HepG2 (cell line): ENCODE measurements around the gene ANO4. TPM values are rescaled to one million over a fixed set of nuclear protein-coding genes. Genes with fewer than 3 reads are reported as not detected.

ENCODE experiments used
- ATAC-seq: fragments of 200-7000 bp; cut with Tn5 transposase; 3 replicates; pipeline ENCODE4 v1.9.1; 2020; ENCODE audit warnings: mild to moderate bottlenecking, moderate library complexity
- BruUV-seq: library from RNA; stranded (reverse); fragments of 400-500 nt; replicated peaks from 2 replicates; lab custom pipeline; 2021; lab: Mats Ljungman, UMichigan
- CTCF ChIA-PET: fragments of 300-600 bp; formaldehyde crosslinking; extraction: SDS; loops from one replicate; lab custom pipeline; 2021; ENCODE audit warnings: low total read pairs, inconsistent platforms, low intra/inter-chr PET ratio; lab: Yijun Ruan, JAX
- POLR2A ChIA-PET: fragments of 350-600 bp; sonication (Branson Sonifier 250); formaldehyde crosslinking; loops from one replicate; lab custom pipeline; 2020; ENCODE audit warnings: antibody characterized with exemption, inconsistent platforms; lab: Yijun Ruan, JAX
- DNase-seq: peaks from one replicate; pipeline ENCODE4 v3.0.0-alpha.2; 2015; ENCODE audit warnings: low spot score
- FAIRE-seq: peaks from 3 replicates; lab custom pipeline; 2011; peaks lifted over from hg19 to GRCh38; lab: Jason Lieb, UNC
- H2AFZ ChIP-seq: one replicate; pipeline ENCODE4 v1.6.1; 2011; ENCODE audit warnings: low read length, inconsistent platforms
- H3K27ac ChIP-seq: fragments of 300-600 bp; 3 replicates; pipeline ENCODE4 v1.8.0; 2011; ENCODE audit warnings: mixed run types, mild to moderate bottlenecking, mixed read lengths, low read length, inconsistent platforms; ENCODE audit not compliant: insufficient read depth; ENCODE audit errors: extremely low read length
- H3K27me3 ChIP-seq, 2 experiments: fragments of 200-600 bp in 1 of 2; 2 replicates in 1 of 2; 3 replicates in 1 of 2; pipeline versions ENCODE4 v1.6.0 to v1.8.0; 2011; ENCODE audit warnings: low read length in 2 of 2, mild to moderate bottlenecking in 2 of 2, moderate library complexity in 2 of 2, inconsistent platforms in 1 of 2; ENCODE audit not compliant: insufficient read depth in 2 of 2, control insufficient read depth in 1 of 2
- H3K36me3 ChIP-seq, 2 experiments: fragments of 200-600 bp in 1 of 2; replicated peaks in 1 of 2; 2 replicates in 1 of 2; 3 replicates in 1 of 2; pipeline versions ENCODE4 v1.5.1 to v1.8.0; 2011; ENCODE audit warnings: low read length in 2 of 2, inconsistent platforms in 1 of 2; ENCODE audit not compliant: insufficient read depth in 2 of 2, control insufficient read depth in 1 of 2
- H3K4me1 ChIP-seq: 2 replicates; pipeline ENCODE4 v1.5.1; 2012; ENCODE audit warnings: low read length, inconsistent platforms; ENCODE audit not compliant: insufficient read depth
- H3K4me2 ChIP-seq: 2 replicates; pipeline ENCODE4 v1.6.0; 2011; ENCODE audit warnings: low read depth, low read length, inconsistent platforms
- H3K4me3 ChIP-seq, 3 experiments: fragments of 200-600 bp in 1 of 3; sonication (generic), shearing (Covaris generic) in 1 of 3; replicated peaks in 1 of 3; 2 replicates each; pipeline ENCODE4 v1.5.1; 2011 to 2016; ENCODE audit warnings: low read length in 3 of 3, inconsistent platforms in 2 of 3, low read depth in 2 of 3, mild to moderate bottlenecking in 2 of 3, control low read depth in 1 of 3, mixed read lengths in 1 of 3; ENCODE audit not compliant: insufficient read depth in 1 of 3
- H3K79me2 ChIP-seq: one replicate; pipeline ENCODE4 v1.6.1; 2011; ENCODE audit warnings: low read length, inconsistent platforms; ENCODE audit not compliant: insufficient read depth
- H3K9ac ChIP-seq: 2 replicates; pipeline ENCODE4 v1.6.0; 2011; ENCODE audit warnings: mild to moderate bottlenecking, low read depth, low read length, inconsistent platforms; ENCODE audit not compliant: insufficient read depth
- H3K9me3 ChIP-seq: 2 replicates; pipeline ENCODE4 v1.5.1; 2012; ENCODE audit warnings: mild to moderate bottlenecking, low read length
- H4K20me1 ChIP-seq: 2 replicates; pipeline ENCODE4 v1.6.0; 2011; ENCODE audit warnings: inconsistent platforms, mild to moderate bottlenecking, low read length, moderate library complexity; ENCODE audit not compliant: insufficient read depth
- BATF2 ChIP-seq: sonication (generic); formaldehyde crosslinking; IDR thresholded peaks from 2 replicates; pipeline ENCODE4 v1.8.0; 2022; ENCODE audit warnings: mild to moderate bottlenecking, missing genetic modification reagents, moderate library complexity
- CREB1 ChIP-seq, 2 experiments: fragments of 450-650 bp in 1 of 2; IDR thresholded peaks; 2 replicates each; pipeline ENCODE4 v1.6.1; 2016 to 2017; ENCODE audit warnings: control low read depth in 1 of 2, mild to moderate bottlenecking in 1 of 2, missing compliant biosample characterization in 1 of 2, missing genetic modification characterization in 1 of 2
- HOXD1 ChIP-seq: sonication (generic); formaldehyde crosslinking; IDR thresholded peaks from 2 replicates; pipeline ENCODE4 v1.5.0; 2020; ENCODE audit warnings: missing genetic modification reagents
- IKZF4 ChIP-seq: sonication (generic); formaldehyde crosslinking; IDR thresholded peaks from 2 replicates; pipeline ENCODE4 v1.5.1; 2020; ENCODE audit warnings: borderline replicate concordance, mild to moderate bottlenecking, low read depth, missing genetic modification reagents; ENCODE audit errors: not compliant biosample characterization
- LRRFIP1 ChIP-seq: sonication (generic); formaldehyde crosslinking; conservative IDR thresholded peaks from 2 replicates; pipeline ENCODE4 v1.4.0; 2020; ENCODE audit warnings: missing genetic modification reagents
- SIX4 ChIP-seq: sonication (generic); formaldehyde crosslinking; IDR thresholded peaks from 2 replicates; pipeline ENCODE4 v1.4.0; 2020; ENCODE audit warnings: missing genetic modification reagents
- SP2 ChIP-seq: sonication (generic); formaldehyde crosslinking; IDR thresholded peaks from 2 replicates; pipeline ENCODE4 v1.5.1; 2020; ENCODE audit warnings: mild to moderate bottlenecking, missing genetic modification reagents
- ZFP41 ChIP-seq: sonication (generic); formaldehyde crosslinking; IDR thresholded peaks from 2 replicates; pipeline ENCODE4 v1.4.0; 2020; ENCODE audit warnings: mild to moderate bottlenecking, missing genetic modification reagents, borderline replicate concordance
- ZNF709 ChIP-seq: sonication (generic); formaldehyde crosslinking; IDR thresholded peaks from 2 replicates; pipeline ENCODE4 v1.5.0; 2020; ENCODE audit warnings: mild to moderate bottlenecking, missing genetic modification reagents
- ZNF747 ChIP-seq: sonication (generic); formaldehyde crosslinking; IDR thresholded peaks from 2 replicates; pipeline ENCODE4 v1.8.1; 2023; ENCODE audit warnings: missing genetic modification reagents, mild to moderate bottlenecking, borderline replicate concordance
- ZSCAN5A ChIP-seq: sonication (generic); formaldehyde crosslinking; IDR thresholded peaks from 2 replicates; pipeline ENCODE4 v1.8.0; 2022; ENCODE audit warnings: mild to moderate bottlenecking, missing genetic modification reagents, borderline replicate concordance
- WGBS: methylation state at CpG from one replicate; pipeline ENCODE4 v1.1.6; 2017; ENCODE audit warnings: low lambda C conversion rate; 5-methylcytosine and 5-hydroxymethylcytosine counted together
- in situ Hi-C: cut with HindIII; loops from 2 replicates; pipeline ENCODE4 v1.10.0; 2017; ENCODE audit warnings: low pct_unique_long_range_greater_than_20kb; ENCODE audit not compliant: extremely low pct_ligation_motif_present
- intact Hi-C: fragments of 100-400 bp; cut with micrococcal nuclease; formaldehyde crosslinking; loops from one replicate; pipeline ENCODE4 v1.10.0; 2022; ENCODE audit not compliant: unreplicated experiment
- polyA plus RNA-seq, 8 experiments: library from polyadenylated mRNA; depleted of rRNA in 3 of 8; stranded (reverse) in 7 of 8; unstranded in 1 of 8; fragments of >200 nt; fragmentation: Illumina TruSeq in 4 of 8; extraction: Trizol in 4 of 8; gene quantifications; 2 replicates each; pipeline versions ENCODE4 v1.2.1 to v1.2.3, GENCODE V29; 2011 to 2016; ENCODE audit warnings: low read depth in 4 of 8, missing spikeins in 1 of 8, mixed read lengths in 1 of 8; ENCODE audit not compliant: insufficient read depth in 1 of 8
- total RNA-seq, 5 experiments: library from RNA; depleted of rRNA; stranded (reverse); fragments of >200 nt; fragmentation: Illumina TruSeq; extraction: Trizol; gene quantifications; 2 replicates each; pipeline ENCODE4 v1.2.3, GENCODE V29; 2016; ENCODE audit warnings: low read depth in 1 of 5
- TF ChIP-seq, protein P1 (sequence below): sonication (generic); formaldehyde crosslinking; IDR thresholded peaks from 2 replicates; pipeline ENCODE4 v1.8.1; 2023; ENCODE audit warnings: missing genetic modification reagents, inconsistent platforms, borderline replicate concordance

ANO4 gene
- total and polyA plus RNA-seq, 2 of the 13 experiments (the other 11 are each of a cell fraction or from before 2014, with no cell fraction given), result not detected

- ATAC-seq (no peak), FAIRE-seq (no peak), DNase-seq (no peak)
- H4K20me1 ChIP-seq, result no peaks in the 10 kb centered on the region
- H3K9me3 ChIP-seq, result no peaks in the 10 kb centered on the region
- H3K4me2 ChIP-seq, result no peak overlapping the region
- no peaks in the 10 kb centered on the region for H3K79me2 ChIP-seq
- in situ Hi-C loops, result no loop called here
- H3K36me3 ChIP-seq, result no peaks in the 10 kb centered on the region
- H3K27me3 ChIP-seq, result no peaks in the 10 kb centered on the region
- H3K4me3 ChIP-seq, result no peak overlapping the region
- H3K27ac ChIP-seq, result no peak overlapping the region
- intact Hi-C loops, result loop anchor here (10.0 kb wide), 1 partner anchor 170 kb away; no protein-coding TSS in a partner anchor
- H3K4me1 ChIP-seq, result no peaks in the 10 kb centered on the region
- 2% methylated on average over 3 of the region's 3 CpGs for WGBS
- BruUV-seq, result no TSS peak
- H2AFZ ChIP-seq, result no peak overlapping the region
- ChIA-PET POLR2A (no interaction called here), CTCF (no interaction called here)
- TF ChIP-seq CREB1 (IDR thresholded peaks at IDR 0.05), result 0 out of 2 replicates have a peak, but pooled peaks have one; percentile 18
- no peak for TF ChIP-seq CREB1 (CRISPR knock-in tag; IDR thresholded peaks at IDR 0.05)
- TF ChIP-seq SIX4 (CRISPR knock-in tag), result no peak
- TF ChIP-seq ZFP41 (CRISPR knock-in tag), result no peak
- no peak for TF ChIP-seq ZNF747 (CRISPR knock-in tag)
- no peak for TF ChIP-seq IKZF4 (CRISPR knock-in tag)
- no peak for TF ChIP-seq HOXD1 (CRISPR knock-in tag)
- no peak for TF ChIP-seq BATF2 (CRISPR knock-in tag)
- no peak overlapping the region for H3K9ac ChIP-seq
These were observed 200.6 kb downstream of the ANO4 start for GRCh38 chr12:100995201-100995600.

DNA sequence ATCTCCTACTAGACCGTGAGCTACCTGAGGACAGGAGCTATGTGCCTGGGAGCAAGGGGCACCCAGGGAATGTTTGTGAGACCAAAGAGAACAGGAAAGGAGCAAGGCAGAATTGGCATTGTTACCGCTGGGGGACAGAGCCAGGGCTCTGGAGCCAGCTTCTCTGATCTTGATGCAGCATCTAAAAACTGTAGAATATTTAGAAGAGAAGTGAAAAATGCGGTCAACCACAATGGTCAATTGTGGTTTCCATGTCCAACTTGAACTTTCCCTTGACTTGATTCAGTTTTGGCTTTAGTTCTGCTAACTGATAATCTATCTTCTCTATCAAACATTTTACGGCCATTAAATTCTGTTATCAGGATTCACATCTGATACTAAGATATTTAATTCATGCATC, 201.2 kb downstream of the ANO4 start:
- Histone ChIP-seq H3K4me3 (no peak overlapping the region), H3K27me3 (no peaks in the 10 kb centered on the region), H4K20me1 (no peaks in the 10 kb centered on the region), H3K27ac (no peak overlapping the region), H3K36me3 (no peaks in the 10 kb centered on the region), H3K79me2 (no peaks in the 10 kb centered on the region), H2AFZ (no peak overlapping the region), H3K9ac (no peak overlapping the region), H3K9me3 (no peaks in the 10 kb centered on the region), H3K4me1 (no peaks in the 10 kb centered on the region), H3K4me2 (no peak overlapping the region)
- ChIA-PET POLR2A (no interaction called here), CTCF (no interaction called here)
- in situ Hi-C loops (no loop called here), intact Hi-C loops (loop anchor here (10.0 kb wide), 1 partner anchor 171 kb away; no protein-coding TSS in a partner anchor)
- no TSS peak for BruUV-seq
- ATAC-seq (no peak), DNase-seq (no peak), FAIRE-seq (no peak)
- 24% methylated on average over 4 of the region's 4 CpGs for WGBS
- TF ChIP-seq, protein P1, sequence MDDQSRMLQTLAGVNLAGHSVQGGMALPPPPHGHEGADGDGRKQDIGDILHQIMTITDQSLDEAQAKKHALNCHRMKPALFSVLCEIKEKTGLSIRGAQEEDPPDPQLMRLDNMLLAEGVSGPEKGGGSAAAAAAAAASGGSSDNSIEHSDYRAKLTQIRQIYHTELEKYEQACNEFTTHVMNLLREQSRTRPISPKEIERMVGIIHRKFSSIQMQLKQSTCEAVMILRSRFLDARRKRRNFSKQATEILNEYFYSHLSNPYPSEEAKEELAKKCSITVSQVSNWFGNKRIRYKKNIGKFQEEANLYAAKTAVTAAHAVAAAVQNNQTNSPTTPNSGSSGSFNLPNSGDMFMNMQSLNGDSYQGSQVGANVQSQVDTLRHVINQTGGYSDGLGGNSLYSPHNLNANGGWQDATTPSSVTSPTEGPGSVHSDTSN, result no peak
- no peak for TF ChIP-seq LRRFIP1 (CRISPR knock-in tag)
- TF ChIP-seq ZNF709 (CRISPR knock-in tag), result no peak
- no peak for TF ChIP-seq ZSCAN5A (CRISPR knock-in tag)
- no peak for TF ChIP-seq SP2 (CRISPR knock-in tag)
